CD4-positive, alpha-beta T cell (primary cell): ENCODE measurements around the gene CHCHD5. TPM values are rescaled to one million over a fixed set of nuclear protein-coding genes. Genes with fewer than 3 reads are reported as not detected.

Source experiments
- ATAC-seq: fragments of 200-7000 bp; cut with Tn5 transposase; one replicate; pipeline ENCODE4 v1.10.0; 2022; ENCODE audit warnings: mild to moderate bottlenecking; ENCODE audit not compliant: poor library complexity
- CTCF ChIA-PET: fragments of 350-600 bp; sonication (Branson Sonifier 250); formaldehyde crosslinking; loops from one replicate; lab custom pipeline; 2021; ENCODE audit warnings: antibody characterized with exemption, inconsistent platforms; lab: Charles Lee
- POLR2A ChIA-PET: fragments of 350-600 bp; sonication (Branson Sonifier 250); formaldehyde crosslinking; loops from one replicate; lab custom pipeline; 2021; ENCODE audit warnings: antibody characterized with exemption, inconsistent platforms; lab: Charles Lee
- DNase-seq, 14 experiments: peaks; one replicate each; pipeline ENCODE4 v3.0.0-alpha.2; 2013 to 2020; ENCODE audit warnings: mixed read lengths in 2 of 14
- H3K27ac ChIP-seq, 2 donors: one replicate each; pipeline versions ENCODE4 v1.5.1 to v1.7.0; 2013; ENCODE audit warnings: low read length in 2 of 2, low read depth in 1 of 2, mild to moderate bottlenecking in 1 of 2
- H3K27me3 ChIP-seq, 2 experiments: 1 replicate in 1 of 2; 2 replicates in 1 of 2; pipeline versions ENCODE4 v1.6.1 to v1.7.0; 2013; ENCODE audit warnings: low read length in 2 of 2, control low read depth in 1 of 2, mild to moderate bottlenecking in 1 of 2, moderate library complexity in 1 of 2; ENCODE audit not compliant: insufficient read depth in 2 of 2, control insufficient read depth in 1 of 2
- H3K36me3 ChIP-seq: one replicate; pipeline ENCODE4 v1.6.1; 2013; ENCODE audit warnings: low read length, control low read depth; ENCODE audit not compliant: insufficient read depth
- H3K4me1 ChIP-seq: one replicate; pipeline ENCODE4 v1.6.1; 2013; ENCODE audit warnings: low read length, control low read depth; ENCODE audit not compliant: insufficient read depth
- H3K4me3 ChIP-seq: one replicate; pipeline ENCODE4 v1.5.1; 2013; ENCODE audit warnings: mild to moderate bottlenecking, low read length, moderate library complexity
- H3K9me3 ChIP-seq, 2 experiments: 1 replicate in 1 of 2; 2 replicates in 1 of 2; pipeline versions ENCODE4 v1.6.1 to v1.7.0; 2013; ENCODE audit warnings: low read length in 2 of 2, mild to moderate bottlenecking in 2 of 2, control low read depth in 1 of 2, moderate library complexity in 1 of 2; ENCODE audit not compliant: control insufficient read depth in 1 of 2, insufficient read depth in 1 of 2
- H3K27ac Mint-ChIP-seq: one replicate; pipeline ENCODE4 v1.8.0; 2020; ENCODE audit warnings: mixed read lengths
- H3K27me3 Mint-ChIP-seq: one replicate; pipeline ENCODE4 v1.8.0; 2021; ENCODE audit warnings: mixed read lengths
- H3K36me3 Mint-ChIP-seq: one replicate; pipeline ENCODE4 v1.8.0; 2021; ENCODE audit warnings: low read depth, mixed read lengths
- H3K4me1 Mint-ChIP-seq: one replicate; pipeline ENCODE4 v1.8.0; 2021; ENCODE audit warnings: low read depth, mixed read lengths
- H3K4me3 Mint-ChIP-seq: one replicate; pipeline ENCODE4 v1.8.0; 2020; ENCODE audit warnings: mild to moderate bottlenecking, mixed read lengths
- H3K9me3 Mint-ChIP-seq: one replicate; pipeline ENCODE4 v1.8.0; 2020; ENCODE audit warnings: mixed read lengths
- CTCF ChIP-seq: fragments of 200-600 bp; IDR thresholded peaks from one replicate; pipeline ENCODE4 v1.8.0; 2022; ENCODE audit warnings: antibody characterized with exemption, mild to moderate bottlenecking
- intact Hi-C, 2 experiments: fragments of 100-400 bp; cut with DNase I in 1 of 2; cut with micrococcal nuclease in 1 of 2; formaldehyde crosslinking; loops; one replicate each; pipeline versions ENCODE4 v1.15.1 to v1.9.0; 2023 to 2025; cut with DNase I, micrococcal nuclease
- total RNA-seq, 174 experiments: library from RNA in 2 of 174; stranded (reverse) in 2 of 174; gene quantifications; one replicate each; pipeline ENCODE4 v1.2.3 and lab custom pipeline; 2021 to 2026

Gene CHCHD5
- total RNA-seq, 2 experiments from 2014 or later = 13.4 to 14.3 TPM

GRCh38 chr2:112539306-112539705 lies 45.1 kb upstream of the CHCHD5 start:
- Mint-ChIP-seq H3K27ac (no peak overlapping the region), H3K4me1 (peaks cover 17% of the 10 kb centered on the region), H3K4me3 (peak overlapping the region; percentile 0), H3K27me3 (no peaks in the 10 kb centered on the region), H3K36me3 (peaks cover 5% of the 10 kb centered on the region), H3K9me3 (no peaks in the 10 kb centered on the region)
- Histone ChIP-seq H3K27ac (no peak overlapping the region), H3K4me1 (peaks cover 24% of the 10 kb centered on the region), H3K4me3 (no peak overlapping the region), H3K27me3 (no peaks in the 10 kb centered on the region), H3K36me3 (no peaks in the 10 kb centered on the region), H3K9me3 (no peaks in the 10 kb centered on the region)
- ChIA-PET CTCF (no interaction called here), POLR2A (no interaction called here)
- ATAC-seq (no peak), DNase-seq (no peak)
- no peak for TF ChIP-seq CTCF
- intact Hi-C loops = no loop called here

- Mint-ChIP-seq H3K9me3 (no peaks in the 10 kb centered on the region), H3K4me3 (peak overlapping the region; percentile 77), H3K4me1 (peaks cover 23% of the 10 kb centered on the region), H3K27ac (no peak overlapping the region), H3K27me3 (no peaks in the 10 kb centered on the region), H3K36me3 (peaks cover 5% of the 10 kb centered on the region)
- H3K4me1 ChIP-seq = peaks cover 24% of the 10 kb centered on the region
- POLR2A ChIA-PET = interaction anchor here (1.2 to 1.9 kb wide), 3 partner anchors 42 to 104 kb away, joined by 3 to 5 read pairs (median 5); partner anchors contain the start of gene CHCHD5
- TF ChIP-seq CTCF = no peak
- peaks cover 4% of the 10 kb centered on the region for H3K36me3 ChIP-seq
- CTCF ChIA-PET = interaction anchor here (1.1 kb wide), 1 partner anchor 60 kb away, joined by 4 read pairs; no protein-coding TSS in a partner anchor
- no peaks in the 10 kb centered on the region for H3K27me3 ChIP-seq
- no peaks in the 10 kb centered on the region for H3K9me3 ChIP-seq
- ATAC-seq (no peak), DNase-seq (no peak)
- H3K27ac ChIP-seq = no peak overlapping the region
- H3K4me3 ChIP-seq = peak overlapping the region; percentile 94
- intact Hi-C loops = loop anchor here in 1 of 2 experiments (2.0 to 5.0 kb wide), 2 partner anchors 58 to 106 kb away; partner anchors contain the start of genes SLC20A1 and TTL
These were observed 43.5 kb upstream of the CHCHD5 start for GRCh38 chr2:112540906-112541305.

- Mint-ChIP-seq H3K9me3 (no peaks in the 10 kb centered on the region), H3K4me3 (no peak overlapping the region), H3K36me3 (peaks cover 9% of the 10 kb centered on the region), H3K4me1 (peaks cover 23% of the 10 kb centered on the region), H3K27ac (no peak overlapping the region), H3K27me3 (no peaks in the 10 kb centered on the region)
- ChIA-PET POLR2A (interaction anchor here (1.2 to 1.9 kb wide), 3 partner anchors 42 to 103 kb away, joined by 3 to 5 read pairs (median 5); partner anchors contain the start of gene CHCHD5), CTCF (interaction anchor here (2.0 kb wide), 1 partner anchor 42 kb away, joined by 7 read pairs; the partner anchor contains the start of gene CHCHD5)
- Histone ChIP-seq H3K36me3 (peaks cover 8% of the 10 kb centered on the region), H3K4me1 (peaks cover 24% of the 10 kb centered on the region), H3K27ac (peak overlapping the region; percentile 81 to 93), H3K9me3 (no peaks in the 10 kb centered on the region), H3K4me3 (peak overlapping the region; percentile 94), H3K27me3 (no peaks in the 10 kb centered on the region)
- DNase-seq (peak in 13 of 14 experiments; percentile 1 to 73 (median 56)), ATAC-seq (peak; percentile 74)
- intact Hi-C loops = loop anchor here (2.0 to 5.0 kb wide), 4 partner anchors 43 to 106 kb away; partner anchors contain the start of genes CHCHD5 (in 1 of the 2), SLC20A1 (in 1 of the 2) and TTL (in 1 of the 2)
- TF ChIP-seq CTCF = no peak
These were observed 42.9 kb upstream of the CHCHD5 start for GRCh38 chr2:112541315-112542122.
